Activated T-cell treated with anti-CD3 and anti-CD28 coated beads, Interleukin-2, amount 50 U/mL, for 48 hours (primary cell): Measurements from ENCODE around the gene TMEM204.

Experiments
- DNase-seq, 2 experiments: peaks; one replicate each; pipeline ENCODE4 v3.0.0-alpha.2; 2020

TMEM204 gene

GRCh38 chr16:1533443-1533951 lies at the start of gene TMEM204:
TMEM204 (plus strand) TSS chr16:1533666; CDS start chr16:1534276, 610 bp downstream.
- peak in 1 of 2 experiments; percentile 65 for DNase-seq

GRCh38 chr16:1485847-1486496 lies 47.5 kb upstream of the TMEM204 start:
- DNase-seq: no peak

DNA sequence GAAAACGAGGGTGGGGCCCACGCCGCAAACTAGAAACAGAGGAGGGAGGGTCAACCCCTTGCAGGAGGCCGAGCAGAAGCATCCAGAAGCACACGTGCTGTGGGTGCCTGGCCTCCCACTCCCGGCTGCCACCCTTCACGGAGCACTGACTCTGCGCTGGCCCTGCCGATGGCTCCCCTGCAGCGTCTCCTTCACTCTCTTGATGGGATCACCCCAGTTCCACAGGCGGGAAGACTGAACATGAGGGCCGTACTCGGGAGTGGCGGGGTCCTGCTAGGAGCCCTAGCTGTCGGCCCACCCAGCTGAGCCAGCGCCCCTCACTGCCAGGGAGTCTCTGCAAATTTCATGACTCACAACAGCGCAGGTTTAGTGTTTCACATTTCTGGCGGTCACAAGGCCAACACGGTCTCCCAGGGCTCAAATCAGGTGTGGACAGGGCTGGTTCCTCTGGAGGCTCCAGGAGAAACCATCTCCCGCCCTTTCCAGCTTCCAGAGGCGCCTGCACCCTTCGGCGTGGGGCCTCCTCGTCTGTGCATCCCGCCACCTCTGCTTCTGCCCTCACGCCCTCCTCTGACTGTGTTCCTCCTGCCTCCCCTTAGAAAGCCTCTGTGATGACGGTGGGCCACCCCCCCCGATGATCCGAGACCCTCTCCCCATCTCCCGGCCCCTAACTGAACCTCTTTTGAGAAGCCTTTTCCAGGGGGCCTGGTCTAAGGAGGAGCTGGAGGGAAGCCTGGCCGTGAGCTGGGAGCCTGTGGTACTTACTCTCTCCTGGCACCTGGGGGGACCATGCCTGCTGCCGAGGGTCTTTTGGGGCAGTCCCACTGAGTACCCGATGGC lies 46.7 kb upstream of the TMEM204 start:
- no peak for DNase-seq

DNA sequence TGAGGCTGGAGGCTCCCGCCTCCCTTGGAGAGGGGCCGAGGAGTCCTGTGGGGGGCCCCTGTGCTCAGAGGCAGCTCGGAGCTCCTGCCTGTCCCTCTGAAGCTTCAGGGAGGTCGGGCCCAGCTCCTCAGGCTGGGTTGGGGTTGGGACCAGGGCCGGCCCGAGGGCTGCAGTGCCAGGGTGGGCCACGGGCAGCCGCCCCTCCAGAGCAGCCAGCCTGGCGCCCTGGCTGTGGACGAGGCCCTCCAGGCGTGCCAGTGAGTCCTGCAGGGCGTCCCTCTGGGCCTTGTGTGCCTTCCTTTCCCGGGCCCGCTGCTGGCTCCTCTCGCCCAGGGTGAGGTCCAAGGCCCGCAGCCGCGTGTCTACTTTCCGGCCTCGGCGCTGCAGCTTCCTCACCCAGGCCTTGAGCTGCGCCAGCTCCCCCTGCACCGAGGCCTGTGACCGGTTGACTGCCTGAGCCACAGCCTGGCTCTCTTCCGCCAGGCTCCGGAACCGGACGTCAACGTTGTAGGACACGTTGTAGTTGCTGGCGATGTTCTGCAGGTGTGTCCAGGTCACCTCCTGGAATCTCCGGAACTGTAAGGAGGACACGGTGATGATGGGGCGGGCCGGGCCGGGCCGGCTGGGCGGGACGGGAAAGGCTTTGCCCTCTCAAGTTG lies 45.9 kb upstream of the TMEM204 start:
- no peak for DNase-seq

DNA sequence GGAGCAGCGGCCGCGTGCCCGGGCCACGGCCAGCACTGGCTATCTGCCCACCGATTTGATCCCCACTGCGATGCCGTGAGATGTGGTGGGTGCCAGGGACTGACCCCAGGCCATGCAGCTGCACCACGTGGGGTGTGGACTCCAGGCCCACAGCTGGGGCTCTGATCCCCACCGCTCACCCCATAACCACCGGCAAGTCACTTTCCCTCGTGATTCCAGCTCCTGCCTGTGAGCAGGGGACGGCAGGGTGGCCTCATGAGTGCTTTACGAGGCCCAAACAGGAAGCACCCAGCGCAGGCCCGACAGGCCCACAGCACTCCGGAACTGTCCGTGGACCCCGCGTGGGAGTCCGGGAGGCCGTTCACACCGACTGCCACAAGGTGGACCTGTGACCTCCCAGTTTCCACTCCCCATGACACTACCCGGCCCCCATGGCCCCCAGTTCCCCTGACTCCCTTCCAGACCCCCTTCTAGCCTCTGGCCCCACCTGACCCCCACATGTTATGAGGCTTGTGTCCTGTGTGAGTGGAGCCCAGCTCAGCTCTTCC lies 45.3 kb upstream of the TMEM204 start:
- no peak for DNase-seq

GRCh38 chr16:1488619-1489018 lies 44.8 kb upstream of the TMEM204 start, which contains the start of gene PTX4:
PTX4 (minus strand) TSS chr16:1488944; CDS start chr16:1488909, 35 bp downstream.
- no peak for DNase-seq

GRCh38 chr16:1489077-1489476 lies 44.4 kb upstream of the TMEM204 start:
- no peak for DNase-seq

- DNase-seq: no peak
Measured at GRCh38 chr16:1491327-1491726, 42.1 kb upstream of the TMEM204 start.

GRCh38 chr16:1492082-1492922 lies 41.2 kb upstream of the TMEM204 start:
- DNase-seq: no peak

DNA sequence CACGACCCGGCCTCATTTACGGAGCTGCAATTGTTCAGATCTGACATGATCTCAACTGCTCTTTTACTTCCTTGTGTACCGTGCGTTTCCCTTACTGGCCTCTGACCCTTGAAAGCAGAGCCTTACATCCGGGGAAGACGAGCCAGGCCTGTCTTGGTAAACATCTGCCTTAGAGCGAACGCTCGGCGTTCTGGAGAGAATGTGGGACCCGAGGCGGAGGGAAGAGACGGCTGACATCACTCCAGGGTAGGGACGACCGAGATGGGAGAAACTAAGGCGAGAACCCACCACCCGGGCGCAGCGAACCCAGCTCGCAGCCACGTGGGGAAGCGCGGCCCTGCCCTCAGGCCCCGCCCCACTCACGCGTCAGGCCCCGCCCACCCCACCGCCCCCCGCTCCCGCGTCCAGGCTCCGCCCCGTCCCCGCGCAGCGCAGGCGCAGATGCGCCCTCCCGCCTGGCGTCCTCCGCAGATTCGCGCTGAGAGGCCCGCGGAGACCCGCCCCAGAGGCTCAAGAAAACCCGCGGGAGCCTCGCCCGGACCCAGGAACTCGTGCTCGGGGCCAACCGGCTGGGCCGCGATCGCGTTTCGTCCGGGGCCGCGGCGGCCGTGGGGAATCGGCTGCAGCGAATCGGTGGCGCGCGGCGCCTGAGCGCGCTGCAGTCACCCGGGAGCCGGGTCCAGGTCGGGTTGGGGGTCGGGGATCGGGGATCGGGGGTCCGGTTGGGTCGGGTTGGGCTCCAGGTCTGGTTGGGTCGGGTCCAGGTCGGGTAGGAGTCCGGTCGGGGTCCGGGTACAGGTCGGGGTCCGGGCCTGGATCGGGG lies 40.3 kb upstream of the TMEM204 start, which contains the start of gene TELO2:
TELO2 (plus strand) TSS at position 438 of the 823 bp plus-strand sequence. CDS start 922 bp downstream, outside the sequence.
- DNase-seq: peak; percentile 89 to 92

- peak in 1 of 2 experiments; percentile 46 for DNase-seq
Measured at GRCh38 chr16:1493746-1494094, 39.7 kb upstream of the TMEM204 start.

- DNase-seq: no peak
Measured at GRCh38 chr16:1494129-1494640, 39.3 kb upstream of the TMEM204 start.

DNA sequence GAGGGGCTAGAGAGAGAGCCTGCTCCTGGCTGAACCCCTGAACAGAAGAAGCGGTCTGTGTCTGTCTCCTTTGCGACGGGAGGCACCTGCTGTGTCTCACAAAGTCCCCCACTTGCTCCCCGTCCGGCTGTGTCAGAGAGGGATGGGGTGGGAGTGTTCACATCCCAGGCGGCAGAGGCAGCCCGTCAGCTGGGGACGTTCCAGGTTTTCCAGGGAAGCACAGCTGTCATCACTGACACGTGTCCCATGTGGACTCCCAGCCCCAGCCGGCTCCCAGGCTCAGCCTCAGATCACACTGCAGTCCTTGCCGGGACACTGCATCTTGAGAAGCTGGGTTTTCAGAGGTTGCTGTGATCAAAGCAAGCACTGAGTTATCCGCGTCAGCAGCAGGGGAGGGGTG lies 38.8 kb upstream of the TMEM204 start:
- no peak for DNase-seq

GRCh38 chr16:1495211-1495888 lies 38.1 kb upstream of the TMEM204 start:
- no peak for DNase-seq

GRCh38 chr16:1495889-1496262 lies 37.6 kb upstream of the TMEM204 start:
- no peak for DNase-seq

GRCh38 chr16:1496464-1496863 lies 37.0 kb upstream of the TMEM204 start:
- DNase-seq: no peak

GRCh38 chr16:1497014-1497598 lies 36.4 kb upstream of the TMEM204 start:
- DNase-seq: no peak

DNA sequence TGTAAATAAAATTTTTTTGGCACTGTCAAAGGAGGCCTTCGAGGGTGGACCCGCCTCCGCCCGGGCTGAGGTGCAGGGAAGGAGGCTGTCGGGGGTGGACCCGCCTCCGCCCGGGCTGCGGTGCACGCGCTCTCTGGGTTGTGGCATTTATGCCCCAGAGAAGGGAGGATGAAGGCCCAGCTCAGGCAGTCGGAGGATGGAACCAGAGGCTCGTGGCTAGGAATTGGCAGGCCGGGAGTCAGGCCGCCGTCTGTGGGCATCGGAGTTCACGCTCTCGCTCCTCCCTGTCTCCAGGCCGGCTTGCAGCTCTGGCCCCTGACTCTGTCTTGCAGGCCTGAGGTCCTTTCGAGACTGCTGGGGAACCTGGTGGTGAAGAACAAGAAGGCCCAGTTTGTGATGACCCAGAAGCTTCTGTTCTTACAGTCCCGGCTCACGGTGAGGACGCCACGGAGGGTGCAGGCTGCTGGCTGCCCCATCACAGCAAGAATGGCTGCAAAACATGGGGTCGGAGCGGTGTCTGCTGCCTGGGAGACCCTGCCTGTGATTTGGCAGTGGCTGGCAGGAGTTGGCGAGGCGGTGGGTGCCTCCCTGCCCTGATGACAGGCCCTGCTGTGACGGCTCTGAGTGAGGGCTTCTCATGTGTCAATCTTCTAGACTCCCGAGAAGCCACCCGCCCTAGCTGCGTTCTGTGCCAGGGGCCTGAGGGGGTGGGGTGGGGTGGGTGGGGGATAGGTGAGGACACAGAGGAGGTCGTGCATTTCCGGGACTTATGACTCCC lies 34.4 kb upstream of the TMEM204 start:
- no peak for DNase-seq
